Heart left ventricle (tissue), 13 donors: Measurements from ENCODE around the gene ANXA2.
A peak's percentile ranks its signal among the peaks of the same experiment; 100 is the strongest.

Source experiments
- POLR2A ChIP-seq, 2 donors: fragments of 450-650 bp; IDR thresholded peaks; one replicate each; pipeline ENCODE4 v1.6.1; 2017; ENCODE audit warnings: antibody characterized with exemption in 2 of 2, mild to moderate bottlenecking in 2 of 2, moderate library complexity in 2 of 2
- TF ChIP-seq, protein P1 (sequence below), 12 donors: fragments of 200-600 bp; sonication (generic) in 4 of 12; IDR thresholded peaks; one replicate each; pipeline versions ENCODE4 v1.5.0 to v1.8.0; 2018 to 2022; ENCODE audit warnings: antibody characterized with exemption in 12 of 12, mild to moderate bottlenecking in 5 of 12
- donor health status: ischemic (EF 13 %, LVEDD 7.1; RV severe dilation, severe dysfunction).
- donor health status: DM: no; HTN: yes; CAD: no.
- donor health status: DM: no; HTN: no; CAD: no.
- donor health status: ischemic (EF 25% LVEDD 6.9; RV normal size, moderate dysfunction).
- donor health status: ischemic (EF 25% LVEDD 5.7; RV mildly dilated, moderate dysfunction).
- donor health status: ischemic (EF 35%, LVEDD 5.7; RV mildly dilated, moderate dysfunction).
- donor health status: nonischemic (EF 11% LVEDD 7.7; RV severe dilation, severe dysfunction).
- donor health status: DM: yes; HTN: yes; CAD: no.
- donor health status: PGD.
- donor health status: ischemic (EF 29% LVEDD 5.4; RV normal size, mild dysfunction).
- donor health status: nonischemic (EF 23%, LVEDD 6.1; RV moderate dilation, normal function).

DNA sequence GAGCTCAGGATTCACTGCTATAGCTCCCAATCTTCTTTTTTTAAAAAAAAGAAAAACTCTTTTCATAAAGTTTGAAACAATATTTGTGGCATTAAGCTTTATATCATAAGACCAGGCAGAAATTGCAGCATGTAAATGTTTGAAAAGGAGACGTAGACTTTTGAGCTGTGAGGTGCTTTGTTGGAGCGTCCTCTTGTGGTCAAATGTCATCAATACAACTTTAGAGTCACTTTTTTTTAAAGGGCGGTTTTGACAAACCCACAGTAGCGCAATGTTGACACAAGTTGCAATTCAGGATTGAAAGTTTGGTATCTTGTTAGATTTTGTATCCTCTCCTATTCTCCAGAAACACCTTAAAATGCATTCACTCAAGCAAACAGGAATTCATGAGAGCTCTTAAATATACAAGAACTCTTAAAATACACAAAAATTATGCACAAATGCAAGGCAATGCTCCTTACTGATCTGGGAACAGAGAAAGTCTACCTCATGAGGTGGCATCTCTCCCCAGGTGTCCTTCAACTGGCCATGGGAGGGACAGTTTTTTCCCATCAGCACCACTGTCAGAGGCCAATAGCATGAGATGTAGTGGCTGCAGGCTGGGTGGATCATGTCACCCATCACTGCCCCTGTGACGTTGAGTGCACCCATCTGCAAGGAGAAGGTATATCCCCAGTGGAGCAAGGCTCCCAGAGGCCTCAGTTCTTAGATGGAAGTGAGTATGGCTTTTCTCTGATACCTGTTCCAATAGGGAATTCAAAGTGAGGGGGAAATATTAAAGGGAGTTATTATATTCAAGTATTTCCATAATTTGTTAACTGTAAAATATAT lies 70.7 kb downstream of the ANXA2 start:
- TF ChIP-seq, protein P1, sequence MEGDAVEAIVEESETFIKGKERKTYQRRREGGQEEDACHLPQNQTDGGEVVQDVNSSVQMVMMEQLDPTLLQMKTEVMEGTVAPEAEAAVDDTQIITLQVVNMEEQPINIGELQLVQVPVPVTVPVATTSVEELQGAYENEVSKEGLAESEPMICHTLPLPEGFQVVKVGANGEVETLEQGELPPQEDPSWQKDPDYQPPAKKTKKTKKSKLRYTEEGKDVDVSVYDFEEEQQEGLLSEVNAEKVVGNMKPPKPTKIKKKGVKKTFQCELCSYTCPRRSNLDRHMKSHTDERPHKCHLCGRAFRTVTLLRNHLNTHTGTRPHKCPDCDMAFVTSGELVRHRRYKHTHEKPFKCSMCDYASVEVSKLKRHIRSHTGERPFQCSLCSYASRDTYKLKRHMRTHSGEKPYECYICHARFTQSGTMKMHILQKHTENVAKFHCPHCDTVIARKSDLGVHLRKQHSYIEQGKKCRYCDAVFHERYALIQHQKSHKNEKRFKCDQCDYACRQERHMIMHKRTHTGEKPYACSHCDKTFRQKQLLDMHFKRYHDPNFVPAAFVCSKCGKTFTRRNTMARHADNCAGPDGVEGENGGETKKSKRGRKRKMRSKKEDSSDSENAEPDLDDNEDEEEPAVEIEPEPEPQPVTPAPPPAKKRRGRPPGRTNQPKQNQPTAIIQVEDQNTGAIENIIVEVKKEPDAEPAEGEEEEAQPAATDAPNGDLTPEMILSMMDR (IDR thresholded peaks at IDR 0.05): peak; percentile 65 to 91 (median 78)
- no peak for TF ChIP-seq POLR2A (IDR thresholded peaks at IDR 0.05)
